Stimulated activated CD4-positive, alpha-beta T cell treated with anti-CD3 and anti-CD28 coated beads, TNF-alpha, amount 100 ng/mL, for 48 hours (primary cell): ENCODE measurements around the gene TNFRSF4.
"Not testable (repeated sequence)": the region's sequence is repeated elsewhere in the genome, so short reads cannot be mapped to it uniquely, and the experiment has no call there.

Experiments
- DNase-seq, 3 donors: peaks; one replicate each; pipeline ENCODE4 v3.0.0-alpha.2; 2020; ENCODE audit warnings: low read depth in 3 of 3

Gene TNFRSF4

DNA sequence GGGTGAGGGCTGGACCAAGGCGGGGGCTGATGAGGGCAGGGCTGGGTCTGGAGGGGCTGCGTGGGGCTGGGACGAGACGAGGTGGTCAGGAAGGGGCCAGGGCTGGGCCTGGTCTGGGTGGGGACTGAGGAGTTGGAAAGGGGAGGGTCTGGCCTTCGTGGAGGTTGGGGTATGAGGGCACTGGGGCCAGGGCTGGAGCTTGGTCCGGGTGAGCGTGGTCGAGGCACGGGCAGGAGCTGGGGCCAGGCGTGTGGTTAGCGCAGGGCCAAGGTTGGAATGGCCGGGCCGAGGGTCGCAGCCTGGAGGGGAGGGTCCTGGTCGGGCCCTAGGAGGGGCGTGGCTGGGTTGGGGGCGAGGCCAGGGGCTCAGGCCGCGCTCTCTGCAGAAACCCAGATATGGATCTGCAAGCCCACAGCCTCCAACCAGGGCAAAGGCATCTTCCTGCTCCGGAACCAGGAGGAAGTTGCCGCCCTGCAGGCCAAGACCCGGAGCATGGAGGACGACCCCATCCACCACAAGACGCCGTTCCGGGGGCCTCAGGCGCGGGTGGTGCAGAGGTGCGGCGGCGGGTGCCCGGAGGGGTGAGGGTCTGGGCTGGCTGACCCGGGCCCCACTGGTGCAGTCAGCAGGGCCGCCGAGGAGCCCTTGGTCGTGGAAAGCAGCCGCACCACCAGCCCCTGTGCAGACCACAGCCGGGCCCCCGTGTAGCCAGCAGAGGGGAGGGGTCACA, 31.3 kb downstream of the TNFRSF4 start:
- DNase-seq = no peak

DNA sequence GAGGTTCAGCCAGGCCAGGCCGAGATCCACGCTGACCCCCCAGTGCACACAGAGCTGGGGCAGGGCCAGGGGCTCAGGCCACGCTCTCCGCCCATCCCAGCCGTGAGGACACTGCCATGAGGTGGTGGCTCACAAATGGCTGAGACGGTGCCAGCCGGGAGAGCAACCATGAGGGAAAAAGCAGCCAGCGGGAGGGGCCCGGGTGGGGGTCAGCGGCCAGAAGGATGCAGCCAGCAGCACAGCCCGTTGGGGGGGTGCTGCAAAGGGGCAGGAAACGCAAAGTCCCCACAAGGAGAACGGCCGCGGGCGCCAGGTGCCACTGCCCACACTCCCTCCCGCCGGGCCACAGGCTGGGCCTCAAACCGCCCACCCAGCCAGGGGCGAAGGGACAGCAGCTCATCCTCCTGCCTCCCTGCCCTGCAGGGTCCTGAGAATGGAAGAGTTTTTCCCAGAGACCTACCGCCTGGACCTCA, 32.0 kb downstream of the TNFRSF4 start:
- DNase-seq = no peak

DNA sequence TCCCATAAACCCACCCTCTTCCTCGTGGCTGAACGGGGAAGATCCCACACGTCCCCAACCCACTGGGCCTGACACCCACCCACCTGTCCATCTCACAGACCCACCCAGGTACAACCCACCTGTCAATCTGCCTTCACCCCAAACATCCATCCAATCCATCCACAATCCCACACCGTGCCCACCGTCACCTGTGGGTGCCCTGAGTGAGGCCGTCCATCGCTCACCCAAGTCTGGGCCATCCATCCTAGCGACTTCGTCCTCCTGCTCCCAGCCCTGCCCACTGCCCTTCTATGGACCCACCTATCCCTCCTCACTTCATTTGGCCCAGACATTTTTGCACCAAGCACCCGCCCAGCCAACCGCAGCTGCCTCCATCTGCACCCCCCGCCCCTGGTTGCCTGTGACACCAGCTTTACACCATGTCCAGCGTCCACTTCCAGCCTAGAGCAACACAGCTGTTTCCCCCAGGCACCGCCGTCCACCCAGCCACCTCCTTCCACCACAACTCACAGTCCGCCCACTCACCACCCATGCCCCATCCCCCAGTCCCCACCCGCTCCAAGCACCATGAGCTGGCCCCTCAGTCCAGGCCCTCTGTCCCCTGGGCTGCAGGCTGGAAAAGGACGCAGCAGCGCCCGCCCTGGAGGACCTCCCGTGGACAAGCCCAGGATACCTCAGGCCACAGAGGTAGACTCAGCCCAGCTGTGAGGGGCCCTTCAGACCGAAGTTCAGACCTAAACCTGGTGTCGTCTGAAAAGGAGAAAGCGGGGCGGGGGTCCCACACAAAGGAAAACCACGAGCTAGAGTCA, 32.6 kb downstream of the TNFRSF4 start:
- no peak for DNase-seq

DNA sequence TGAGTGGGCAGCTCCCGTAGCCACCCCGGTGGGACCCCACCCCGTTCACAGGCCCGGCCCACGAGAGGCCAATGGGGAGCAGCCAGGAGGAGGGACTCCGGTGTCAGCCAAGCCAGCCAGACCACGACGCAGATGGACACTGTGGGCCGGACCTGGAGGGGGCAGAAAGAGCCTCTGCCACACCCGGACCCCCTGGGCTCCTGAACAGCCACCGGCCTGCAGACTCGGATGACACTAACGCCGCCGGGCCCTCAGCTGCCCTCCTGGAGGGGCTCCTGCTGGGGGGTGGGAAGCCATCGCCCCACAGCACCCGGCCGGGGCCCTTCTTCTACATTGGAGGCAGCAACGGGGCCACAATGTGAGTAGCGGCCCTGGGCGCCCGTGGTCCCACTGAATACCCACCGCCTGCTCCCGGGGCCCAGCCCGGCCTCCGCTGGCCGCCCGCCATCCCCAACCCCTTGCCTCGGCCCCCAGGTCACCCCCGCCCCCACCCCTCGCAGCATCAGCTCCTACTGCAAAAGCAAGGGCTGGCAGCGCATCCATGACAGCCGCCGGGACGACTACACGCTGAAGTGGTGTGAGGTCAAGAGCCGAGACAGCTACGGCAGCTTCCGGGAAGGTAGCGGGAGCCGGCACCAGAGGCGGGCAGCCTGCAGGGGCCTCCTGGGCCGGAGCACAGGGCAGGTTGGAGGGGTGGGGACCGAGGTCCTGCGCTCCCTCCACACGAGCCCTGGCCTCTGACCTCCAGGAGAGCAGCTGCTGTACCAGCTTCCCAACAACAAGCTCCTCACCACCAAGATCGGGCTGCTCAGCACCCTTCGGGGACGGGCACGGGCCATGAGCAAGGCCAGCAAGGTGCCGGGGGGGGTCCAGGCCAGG, 33.7 kb downstream of the TNFRSF4 start:
- no peak for DNase-seq

DNA sequence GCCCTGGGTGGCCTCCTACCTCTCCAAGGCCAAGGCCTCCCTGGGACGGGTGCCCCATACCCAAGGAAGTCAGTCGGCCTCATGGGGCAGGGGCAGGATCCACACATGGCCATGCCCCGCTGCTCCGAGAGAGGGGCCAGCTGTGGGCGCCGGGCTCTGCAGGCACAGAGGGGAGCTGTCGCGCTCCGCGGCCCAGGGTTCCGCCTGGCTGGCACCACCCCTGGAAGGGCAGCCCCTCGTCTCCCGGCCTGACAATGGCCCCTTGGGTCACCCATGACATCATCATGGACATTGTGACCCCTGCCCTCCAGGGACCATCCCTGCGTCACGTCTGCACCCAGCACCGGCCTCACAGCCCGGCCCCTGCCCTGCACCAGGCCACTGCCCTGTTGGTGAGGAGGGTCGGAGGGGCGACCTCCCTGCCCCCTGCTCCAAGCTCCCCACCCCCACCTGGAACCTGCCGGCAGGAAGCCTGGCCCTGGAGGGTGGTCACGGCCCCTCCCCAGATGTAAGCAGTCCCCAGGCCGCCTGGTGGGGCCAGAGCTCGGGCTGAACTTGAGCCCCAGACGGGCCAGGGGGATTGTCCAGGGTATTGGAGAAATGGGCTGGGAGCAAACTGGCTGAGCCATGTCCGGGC, 34.5 kb downstream of the TNFRSF4 start:
- DNase-seq = no peak

DNA sequence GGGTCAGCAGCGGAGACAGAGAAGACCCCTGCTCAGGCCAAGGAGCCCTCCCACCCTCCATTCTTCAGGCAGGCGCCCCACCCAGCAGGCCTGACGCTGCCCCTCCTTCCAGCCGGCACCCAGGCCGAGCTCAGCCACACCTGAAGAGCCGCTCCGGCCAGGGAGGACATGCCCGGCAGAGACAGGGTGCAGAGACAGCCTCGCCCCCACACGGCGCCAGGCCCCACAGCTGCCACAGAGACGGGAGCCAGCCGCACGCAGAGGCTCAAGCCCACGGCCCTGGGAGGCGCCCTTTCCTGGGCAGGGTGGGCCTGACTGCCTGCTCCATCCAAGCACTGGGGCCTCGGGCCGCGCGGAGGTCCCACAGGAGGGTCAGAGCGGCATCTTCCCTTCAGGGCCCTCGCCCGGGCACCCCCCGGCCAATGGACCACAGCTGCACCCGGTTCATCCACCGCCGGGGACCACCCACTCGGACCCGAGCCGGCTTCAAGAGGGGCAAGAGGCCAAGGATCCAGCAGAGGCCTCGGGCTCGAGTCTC, 35.1 kb downstream of the TNFRSF4 start:
- DNase-seq = no peak

DNA sequence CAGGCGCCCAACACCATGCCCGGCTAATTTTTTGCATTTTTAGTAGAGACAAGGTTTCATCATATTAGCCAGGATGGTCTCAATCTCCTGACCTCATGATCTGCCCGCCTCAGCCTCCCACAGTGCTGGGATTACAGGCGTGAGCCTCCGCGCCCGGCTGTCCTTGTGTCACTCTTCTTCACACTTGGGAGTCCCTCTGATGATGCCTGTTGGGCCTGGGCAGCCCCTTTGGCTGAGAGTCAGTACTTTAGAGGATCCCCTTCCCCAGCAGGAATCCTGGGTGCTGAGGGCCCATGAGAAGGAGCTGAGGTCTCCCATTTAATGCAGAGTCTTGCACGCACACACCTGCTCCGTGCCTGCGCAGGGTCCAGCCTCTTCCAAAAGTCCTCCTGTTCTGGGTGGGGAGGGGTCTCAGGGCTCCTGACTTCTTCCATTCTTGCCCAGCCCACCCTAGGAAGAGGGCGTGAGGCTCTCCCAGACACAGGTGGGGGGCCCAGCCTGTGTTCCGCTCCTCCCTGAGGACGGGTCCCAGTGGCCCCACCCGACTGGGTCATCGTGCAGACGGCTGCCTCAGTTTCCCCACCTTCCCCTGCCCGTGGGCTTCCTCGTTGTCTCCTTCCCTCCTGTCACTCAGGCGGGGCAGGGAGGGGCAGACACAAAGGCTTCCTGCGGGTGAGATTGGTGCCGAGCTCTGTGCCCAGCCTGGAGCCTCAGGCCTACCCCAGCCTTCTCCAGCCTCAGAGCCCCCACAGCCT, 36.3 kb downstream of the TNFRSF4 start:
- DNase-seq = no peak

DNA sequence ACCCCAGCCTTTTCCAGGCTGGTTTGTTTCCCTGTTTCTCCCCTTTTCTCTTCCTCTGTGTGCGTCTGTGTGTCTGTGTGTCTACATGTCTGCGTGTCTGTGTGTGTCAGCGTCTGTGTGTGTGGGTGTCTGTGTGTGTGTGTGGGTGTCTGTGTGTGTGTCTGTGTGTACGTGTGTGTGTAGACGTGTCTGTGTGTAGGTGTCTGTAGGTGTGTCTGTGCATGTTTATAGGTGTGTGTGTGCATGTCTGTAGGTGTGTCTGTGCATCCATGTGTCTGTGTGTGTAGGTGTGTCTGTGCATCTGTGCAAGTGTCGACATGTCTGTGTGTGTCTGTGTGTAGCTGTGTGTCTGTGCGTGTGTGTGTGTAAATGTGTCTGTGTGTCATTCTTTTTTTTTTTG, 37.0 kb downstream of the TNFRSF4 start:
- no peak for DNase-seq

DNA sequence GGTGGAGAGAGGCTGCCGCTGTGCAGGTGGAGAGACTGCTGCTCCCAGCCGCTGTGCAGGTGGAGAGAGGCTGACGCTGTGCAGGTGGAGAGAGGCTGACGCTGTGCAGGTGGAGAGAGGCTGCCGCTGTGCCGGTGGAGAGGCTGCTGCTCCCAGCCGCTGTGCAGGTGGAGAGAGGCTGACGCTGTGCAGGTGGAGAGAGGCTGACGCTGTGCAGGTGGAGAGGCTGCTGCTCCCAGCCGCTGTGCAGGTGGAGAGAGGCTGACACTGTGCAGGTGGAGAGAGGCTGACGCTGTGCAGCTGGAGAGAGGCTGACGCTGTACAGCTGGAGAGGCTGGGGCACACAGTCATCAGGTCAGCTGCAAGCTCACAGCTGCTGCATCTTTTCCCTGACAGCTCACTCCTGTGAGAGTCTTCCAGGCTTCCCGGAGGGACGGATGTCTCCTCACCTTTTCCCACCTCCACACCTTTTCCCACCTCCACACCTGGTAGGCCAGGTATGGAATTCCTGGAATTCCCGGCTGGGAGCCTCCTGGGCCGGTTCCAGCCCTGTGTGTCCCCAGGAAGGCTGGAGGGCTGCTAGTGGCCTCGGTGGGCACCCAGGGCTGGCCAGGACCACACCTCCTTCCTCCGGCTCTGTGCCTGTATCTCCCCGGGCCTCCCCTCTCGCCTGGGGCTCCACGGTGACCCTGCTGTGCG, 37.7 kb downstream of the TNFRSF4 start:
- DNase-seq = not testable (repeated sequence)

DNA sequence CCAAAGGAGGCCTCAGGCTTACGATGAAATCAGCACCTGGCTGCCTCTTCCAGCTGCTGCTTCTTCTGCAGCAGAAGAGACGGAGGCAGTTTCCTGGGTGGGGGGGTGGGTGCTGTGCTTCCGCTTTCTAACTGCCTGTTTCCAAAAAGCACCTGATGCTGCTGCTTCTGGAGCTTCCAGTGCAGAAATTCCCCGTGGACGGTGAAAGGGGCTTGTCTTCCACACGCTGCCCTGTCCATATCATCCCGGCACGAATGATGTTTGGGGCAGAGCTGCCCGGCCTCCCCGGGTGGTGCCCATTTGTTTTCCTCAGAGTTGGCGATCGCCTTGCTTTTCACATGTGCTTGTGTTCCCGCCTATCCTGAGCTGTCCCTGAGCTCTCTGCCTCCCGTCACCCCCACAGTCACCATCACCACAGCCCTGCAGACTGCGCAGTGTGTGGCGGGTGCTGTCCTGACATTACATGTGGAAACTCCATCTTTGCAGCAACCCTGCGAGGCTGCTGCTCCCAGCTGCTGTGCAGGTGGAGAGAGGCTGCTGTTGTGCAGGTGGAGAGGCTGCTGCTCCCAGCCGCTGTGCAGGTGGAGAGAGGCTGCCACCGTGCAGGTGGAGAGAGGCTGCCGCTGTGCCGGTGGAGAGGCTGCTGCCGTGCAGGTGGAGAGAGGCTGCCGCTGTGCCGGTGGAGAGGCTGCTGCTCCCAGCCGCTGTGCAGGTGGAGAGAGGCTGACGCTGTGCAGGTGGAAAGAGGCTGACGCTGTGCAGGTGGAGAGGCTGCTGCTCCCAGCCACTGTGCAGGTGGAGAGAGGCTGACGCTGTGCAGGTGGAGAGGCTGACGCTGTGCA, 38.5 kb downstream of the TNFRSF4 start:
- DNase-seq = no peak

DNA sequence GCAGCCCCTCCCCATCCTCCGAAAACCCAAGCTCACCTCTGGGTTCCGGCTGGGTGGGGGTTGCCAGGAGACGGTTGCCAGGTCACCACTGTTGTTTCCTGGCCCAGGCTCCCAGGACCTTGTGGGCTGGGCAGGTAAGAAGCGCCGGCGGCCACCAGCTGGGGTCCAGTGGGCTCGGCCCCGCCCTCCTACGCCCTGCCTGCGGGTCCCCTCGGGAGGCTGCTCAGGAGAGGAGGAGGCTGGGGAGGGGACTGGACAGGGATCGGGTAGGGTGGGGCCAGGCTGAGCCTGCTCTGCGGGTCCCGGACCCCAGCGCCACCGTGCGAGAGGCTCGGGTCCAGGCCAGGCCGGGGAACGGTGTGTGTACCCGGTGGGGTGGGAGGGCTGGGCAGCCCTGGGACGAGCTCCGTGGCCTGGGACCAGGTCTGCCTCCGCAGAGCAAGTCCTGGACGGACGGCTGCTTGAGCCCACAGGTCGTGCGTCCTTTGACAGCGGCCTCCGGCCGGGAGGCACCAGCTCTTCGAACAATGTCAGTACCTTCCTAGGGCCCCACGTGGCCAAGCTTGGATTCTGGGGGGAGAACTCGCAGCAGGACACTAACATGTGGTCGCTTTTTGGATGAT, 40.0 kb downstream of the TNFRSF4 start, which contains the start of gene TTLL10:
TTLL10 (plus strand) TSS at position 88 of the 623 bp plus-strand sequence. CDS start 5,336 bp downstream, outside the sequence.
- DNase-seq = no peak

DNA sequence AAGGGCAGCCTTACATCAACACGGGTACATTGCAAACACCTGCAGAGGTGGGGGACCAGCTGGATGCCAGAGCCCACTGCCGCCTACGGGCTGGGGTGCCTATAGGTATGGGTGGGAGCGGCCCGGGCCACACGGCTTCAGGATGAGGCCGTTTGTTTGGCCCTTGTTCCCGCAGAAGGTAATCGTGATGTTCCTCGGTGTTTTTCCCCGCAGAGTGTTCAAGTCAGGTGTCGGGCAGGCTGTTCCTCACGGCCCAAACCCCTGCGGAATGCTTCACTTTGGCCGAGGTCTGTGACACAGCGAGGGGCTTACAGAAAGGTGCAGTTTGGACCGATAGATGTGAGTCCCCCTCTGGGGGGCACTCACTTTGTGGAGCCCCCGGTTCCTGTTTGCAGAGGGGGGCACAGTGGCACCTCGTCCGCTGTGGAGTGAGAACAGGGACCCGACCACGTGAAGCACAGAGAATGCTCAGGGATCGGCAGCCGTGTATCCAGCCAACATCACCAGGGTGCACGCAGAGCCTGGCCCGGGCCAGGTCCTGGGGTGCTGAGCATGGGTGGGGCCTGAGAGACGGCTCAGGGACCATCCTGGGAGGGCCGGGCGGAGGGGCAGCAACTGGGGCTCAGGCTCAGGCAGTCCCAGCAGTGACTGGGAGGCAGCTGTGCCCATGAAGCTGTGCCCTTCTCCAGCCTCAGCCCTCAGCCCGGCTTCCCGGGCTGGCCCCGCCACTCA, 40.7 kb downstream of the TNFRSF4 start:
- DNase-seq = no peak

DNA sequence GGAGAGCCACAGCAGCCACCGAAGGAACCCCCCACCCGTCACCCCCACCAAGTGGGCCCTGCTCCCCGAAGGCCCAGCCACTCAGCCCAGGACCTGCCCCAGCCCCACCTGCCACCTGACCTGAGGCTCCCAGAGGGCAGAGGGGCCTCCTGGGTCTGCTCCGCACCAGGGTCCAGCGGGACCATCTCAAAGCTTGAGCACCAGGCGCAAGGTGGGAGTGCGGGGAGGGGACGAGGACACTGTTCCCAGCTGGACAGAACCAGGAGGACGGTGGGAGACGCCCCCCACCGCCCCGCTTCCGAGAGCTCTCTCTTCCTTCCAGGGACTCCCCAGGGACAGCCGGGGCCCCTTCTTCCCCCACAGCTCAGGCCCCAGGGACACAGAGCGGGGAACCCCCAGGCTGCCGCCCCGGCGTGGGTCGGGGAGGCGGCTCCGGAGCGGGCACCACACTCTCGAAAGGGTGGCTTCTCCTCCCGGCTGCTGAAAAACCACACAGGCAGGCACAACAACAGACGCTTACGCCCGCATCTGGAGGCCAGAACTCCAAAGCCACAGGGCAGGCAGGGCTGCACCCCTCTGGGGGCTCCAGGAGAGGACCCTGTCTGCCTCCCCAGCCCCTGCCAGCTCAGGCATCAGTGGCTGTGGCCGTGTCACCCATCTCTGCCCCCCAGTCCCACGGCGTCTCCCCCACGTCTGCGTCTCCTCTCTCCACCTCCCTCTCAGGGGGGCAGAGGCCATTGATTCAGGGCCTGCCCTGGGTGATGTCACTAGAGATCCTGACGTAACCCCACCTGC, 42.2 kb downstream of the TNFRSF4 start:
- no peak for DNase-seq

DNA sequence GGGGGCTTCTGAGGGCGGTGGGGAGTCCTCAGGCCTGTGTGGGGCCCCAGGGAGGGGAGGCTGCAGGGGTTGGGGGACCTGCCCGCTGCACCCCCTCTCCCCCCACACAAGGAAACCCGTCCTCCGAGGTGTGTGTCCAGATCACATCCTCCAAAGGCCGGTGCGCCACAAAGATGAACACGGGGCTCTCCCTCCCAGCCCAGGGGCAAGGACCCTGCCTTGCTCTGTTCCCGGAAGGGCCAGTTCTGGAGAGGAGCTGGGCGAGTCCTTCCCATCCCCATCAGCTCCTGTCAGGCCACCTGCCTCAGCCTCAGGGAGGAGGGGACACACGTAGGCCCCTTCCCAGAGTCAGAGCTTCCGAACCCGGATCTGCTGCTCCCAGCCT, 42.8 kb downstream of the TNFRSF4 start:
- no peak for DNase-seq

DNA sequence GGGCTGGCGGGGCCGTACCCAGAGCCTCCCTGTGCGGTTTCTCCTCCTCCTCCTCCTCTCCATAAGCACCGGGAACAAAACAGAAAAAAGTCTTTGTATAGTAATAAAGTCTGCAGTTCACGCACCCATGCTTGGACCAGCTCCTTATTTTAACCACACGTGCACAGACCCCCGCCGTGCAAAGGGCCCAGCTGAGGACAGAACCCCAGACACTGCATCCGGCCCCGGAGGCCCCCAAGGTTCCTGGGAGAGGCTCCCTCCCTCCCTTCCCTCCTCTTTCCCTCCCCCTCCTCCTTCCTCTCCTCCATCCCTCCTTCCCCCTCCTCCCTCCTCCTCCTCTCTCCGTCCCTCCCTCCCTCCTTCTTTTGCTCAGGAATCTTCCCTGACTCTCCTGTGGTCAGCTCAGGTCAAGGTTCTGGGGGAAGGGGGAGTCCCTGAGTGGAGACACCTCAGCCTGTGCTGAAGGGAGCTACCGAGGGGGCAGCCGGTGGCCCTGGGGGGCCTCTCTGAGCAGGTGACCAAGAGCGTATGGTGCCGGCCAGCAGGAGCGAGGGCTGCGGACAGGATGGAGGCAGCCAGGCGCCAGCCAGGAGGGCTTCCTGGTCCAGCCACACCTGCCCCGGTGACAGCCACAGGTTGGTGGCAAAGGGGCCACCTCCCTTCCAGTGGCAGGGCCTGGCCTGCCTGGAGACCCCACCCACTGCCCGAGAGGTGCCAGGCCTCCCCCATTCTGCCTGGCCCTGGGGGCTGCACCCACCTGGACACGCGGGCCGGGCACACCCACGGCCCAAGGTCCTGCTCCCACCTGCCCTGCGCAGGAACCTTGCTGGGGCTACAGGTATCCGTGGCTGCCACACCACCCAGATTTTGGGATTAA, 43.5 kb downstream of the TNFRSF4 start:
- DNase-seq = no peak
